ENCODE data around the gene ZSCAN26.

- TF ChIP-seq CTCF (IDR thresholded peaks at IDR 0.05) (no peak), POLR2A (IDR thresholded peaks at IDR 0.05) (no peak)
These were observed 13.8 kb downstream of the ZSCAN26 start for GRCh38 chr6:28280595-28281287.

All from lower leg skin (tissue), 3 donors.